Vagina (tissue), 2 donors: ENCODE results near the gene FGFBP1.

Experiments
- CTCF ChIP-seq, 3 experiments: fragments of 450-650 bp in 2 of 3; fragments of 200-600 bp in 1 of 3; sonication (generic) in 1 of 3; IDR thresholded peaks; one replicate each; pipeline ENCODE4 v1.5.1; 2017 to 2019; ENCODE audit warnings: antibody characterized with exemption in 3 of 3, mild to moderate bottlenecking in 2 of 3, moderate library complexity in 2 of 3
- POLR2A ChIP-seq, 2 donors: fragments of 450-650 bp; IDR thresholded peaks; one replicate each; pipeline ENCODE4 v1.6.1; 2017; ENCODE audit warnings: antibody characterized with exemption in 2 of 2, mild to moderate bottlenecking in 2 of 2, moderate library complexity in 2 of 2

DNA sequence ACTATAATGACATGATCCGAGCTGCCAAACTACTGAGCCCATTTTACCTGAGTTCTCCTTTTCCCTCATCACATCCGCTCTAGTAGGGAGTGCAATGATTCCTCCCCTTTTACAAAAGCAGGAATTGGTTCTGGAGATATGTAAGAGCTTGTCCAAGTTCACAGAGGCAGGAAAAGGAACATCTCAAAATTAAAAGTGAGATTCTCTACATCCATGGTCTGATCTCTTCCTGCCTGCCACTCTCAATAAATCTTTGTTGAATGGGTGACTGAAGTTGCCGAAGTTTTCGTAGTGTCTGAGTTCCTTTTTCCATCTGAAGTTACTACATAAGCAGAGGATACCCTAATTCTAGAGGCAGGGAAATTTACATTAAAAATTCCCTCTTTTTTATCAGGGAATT, at the start of gene FGFBP1:
- TF ChIP-seq CTCF (IDR thresholded peaks at IDR 0.05) (no peak), POLR2A (IDR thresholded peaks at IDR 0.05) (no peak)
